NCI-H2196 treated with DMSO at 0.1 percent for 48 hours (cell line): ENCODE results near the gene RAB31.

ENCODE experiments used
- DNase-seq: peaks from one replicate; lab custom pipeline; 2025; ENCODE audit not compliant: unreplicated experiment; lab: John Stamatoyannopoulos, UW

Gene RAB31

GRCh38 chr18:9810994-9811705 lies 103.0 kb downstream of the RAB31 start:
- no peak for DNase-seq

- no peak for DNase-seq
Observed at GRCh38 chr18:9811978-9812377, 103.9 kb downstream of the RAB31 start.

GRCh38 chr18:9814431-9814830 lies 106.3 kb downstream of the RAB31 start:
- DNase-seq = no peak

- no peak for DNase-seq
Observed at GRCh38 chr18:9817286-9817685, 109.2 kb downstream of the RAB31 start.

- no peak for DNase-seq
Observed at GRCh38 chr18:9817725-9818422, 109.8 kb downstream of the RAB31 start.

GRCh38 chr18:9818423-9818734 lies 110.3 kb downstream of the RAB31 start:
- DNase-seq = no peak

GRCh38 chr18:9820127-9820526 lies 112.0 kb downstream of the RAB31 start:
- DNase-seq = no peak

- no peak for DNase-seq
Observed at GRCh38 chr18:9820719-9821118, 112.6 kb downstream of the RAB31 start.

- no peak for DNase-seq
Observed at GRCh38 chr18:9822587-9823185, 114.6 kb downstream of the RAB31 start.

- DNase-seq = no peak
Observed at GRCh38 chr18:9823805-9824473, 115.8 kb downstream of the RAB31 start.

GRCh38 chr18:9824474-9824832 lies 116.4 kb downstream of the RAB31 start:
- no peak for DNase-seq

GRCh38 chr18:9824952-9825371 lies 116.9 kb downstream of the RAB31 start:
- DNase-seq = no peak

- peak; percentile 48 for DNase-seq
Observed at GRCh38 chr18:9825571-9826073, 117.5 kb downstream of the RAB31 start.

- no peak for DNase-seq
Observed at GRCh38 chr18:9826685-9827084, 118.6 kb downstream of the RAB31 start.

- no peak for DNase-seq
Observed at GRCh38 chr18:9827211-9827792, 119.2 kb downstream of the RAB31 start.

GRCh38 chr18:9827793-9828505 lies 119.8 kb downstream of the RAB31 start:
- no peak for DNase-seq

- no peak for DNase-seq
Observed at GRCh38 chr18:9828506-9829396, 120.7 kb downstream of the RAB31 start.

- no peak for DNase-seq
Observed at GRCh38 chr18:9829397-9829712, 121.3 kb downstream of the RAB31 start.

- no peak for DNase-seq
Observed at GRCh38 chr18:9831036-9831722, 123.1 kb downstream of the RAB31 start.
